Hair follicle dermal papilla cell (primary cell): Measurements from ENCODE around the gene SKA2. TPM values are rescaled to one million over a fixed set of nuclear protein-coding genes. Genes with fewer than 3 reads are reported as not detected.

Source experiments
- small RNA-seq: library from RNA; depleted of rRNA; stranded (forward); fragments of <200 nt; gene quantifications from one replicate; pipeline ENCODE3, GENCODE V24; 2012
- total RNA-seq: library from RNA; depleted of rRNA; stranded (reverse); fragments of >200 nt; gene quantifications from 2 replicates; pipeline ENCODE4 v1.2.3, GENCODE V29; 2012

Gene SKA2, protein sequence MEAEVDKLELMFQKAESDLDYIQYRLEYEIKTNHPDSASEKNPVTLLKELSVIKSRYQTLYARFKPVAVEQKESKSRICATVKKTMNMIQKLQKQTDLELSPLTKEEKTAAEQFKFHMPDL
- 36.0 and 51.1 TPM in 2 replicates for total RNA-seq

DNA sequence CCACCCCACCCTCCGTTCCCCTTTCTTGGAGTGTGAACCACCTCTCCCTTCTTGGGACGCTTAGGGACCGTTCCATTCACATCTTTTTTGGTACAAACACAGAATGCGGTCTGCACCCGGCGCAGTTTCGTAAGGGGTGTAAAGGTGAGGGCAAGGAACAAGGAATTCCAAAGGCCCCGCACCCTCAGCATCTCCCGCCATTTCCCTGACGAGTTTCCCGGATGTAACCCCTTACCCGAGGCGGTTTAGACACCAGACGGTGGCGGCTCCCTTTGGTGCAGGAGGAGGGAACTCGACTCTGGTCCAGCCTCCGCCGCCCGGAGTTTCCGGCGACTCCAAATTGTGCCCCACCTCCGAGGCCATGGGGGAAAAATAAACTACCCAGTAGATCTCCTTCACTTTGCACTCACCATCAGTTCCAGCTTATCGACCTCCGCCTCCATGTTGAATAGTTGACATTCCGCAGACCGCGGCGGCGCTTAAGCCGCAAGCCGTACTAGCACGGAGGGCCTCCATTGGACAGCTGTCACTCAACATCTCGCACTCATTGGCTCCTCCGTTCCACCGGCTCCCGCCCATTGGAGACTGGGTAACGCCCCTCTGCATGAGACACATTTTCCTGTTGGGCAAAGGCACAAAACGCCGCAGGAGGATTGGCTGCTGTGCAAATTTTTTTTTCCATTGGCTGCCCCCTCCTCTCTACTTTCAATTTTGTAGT is at the start of gene SKA2:
SKA2 (minus strand) TSS at position 466 of the 718 bp plus-strand sequence; CDS start at position 443, 23 bp downstream.

DNA sequence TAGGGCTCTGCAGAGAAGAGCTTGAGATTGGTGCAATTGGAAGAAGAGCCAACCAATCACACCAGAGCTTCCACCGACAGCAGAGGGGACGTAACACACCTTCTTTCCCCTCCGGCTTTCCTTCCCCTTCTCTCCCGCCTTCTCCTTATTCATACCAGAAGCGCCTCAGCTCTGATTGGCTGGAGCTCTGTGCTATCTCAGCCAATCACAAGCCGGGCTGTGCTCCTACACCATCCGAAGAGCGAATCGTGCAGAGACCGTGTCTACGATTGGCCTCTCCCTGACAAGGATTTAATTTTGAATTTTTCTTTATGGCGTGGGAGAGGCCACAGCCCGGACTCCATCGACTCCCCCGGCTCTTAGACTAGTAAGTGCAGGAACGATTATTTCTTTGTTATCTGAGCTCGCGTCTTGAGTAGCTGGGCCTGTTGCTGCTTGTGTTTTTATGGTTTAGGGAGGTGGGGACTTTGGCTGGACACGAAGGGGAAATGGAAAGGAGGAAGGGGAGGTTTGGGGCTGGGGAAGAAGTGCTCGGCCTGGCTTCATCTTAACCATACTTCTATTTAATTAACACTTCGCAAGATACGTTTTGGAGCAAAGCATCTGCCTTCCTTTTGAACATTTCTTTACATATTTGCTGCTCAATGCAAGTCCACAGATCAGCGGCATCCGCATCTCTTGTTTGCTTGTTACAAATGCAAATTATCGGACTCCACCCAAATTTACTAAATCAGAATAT is 622 bp upstream of the SKA2 start, which contains the start of gene PRR11:
PRR11 (plus strand) TSS at position 308 of the 739 bp plus-strand sequence. CDS start 14,007 bp downstream, outside the sequence.

GRCh38 chr17:59106463-59107305 is 48.3 kb downstream of the SKA2 start, which contains the start of gene TRIM37:
TSS of gene TRIM37 (minus strand) at chr17:59106880. CDS start at chr17:59106461, 419 bp downstream.

Small RNA genes within 50 kb of the gene (small RNA-seq; reads per million reads assigned to genes)
- gene MIR301A = 419 reads per million, percentile 99 among the genes with 10 or more reads in this experiment
- 163 reads per million, percentile 98 among the genes with 10 or more reads in this experiment for gene MIR454
- 1.6 reads per million, percentile 38 among the genes with 10 or more reads in this experiment for gene RNU2-58P

Other genes starting within 250 kb of the SKA2 start
- gene TRIM37, start 48.3 kb downstream of the SKA2 start, total RNA-seq = 34.9 and 39.4 TPM in 2 replicates
- gene PRR11, start 560 bp upstream of the SKA2 start, total RNA-seq = 45.3 and 127 TPM in 2 replicates
- 17.1 and 23.7 TPM in 2 replicates for gene SMG8, start 54.8 kb upstream of the SKA2 start, total RNA-seq
- 0.97 and 1.2 TPM in 2 replicates for gene GDPD1, start 65.3 kb upstream of the SKA2 start, total RNA-seq
- gene YPEL2, start 176.5 kb upstream of the SKA2 start, total RNA-seq = 7.7 and 8.9 TPM in 2 replicates